ENCODE data around the gene DOHH. TPM values are rescaled to one million over a fixed set of nuclear protein-coding genes. Genes with fewer than 3 reads are reported as not detected.
A peak's percentile ranks its signal among the peaks of the same experiment; 100 is the strongest.

Gene DOHH
- total RNA-seq, 1 experiment from 2014 or later = 12.3 TPM

- H3K36me3 ChIP-seq = no peaks in the 10 kb centered on the region
- no peak for DNase-seq
- no peaks in the 10 kb centered on the region for H3K4me1 ChIP-seq
- H3K4me3 ChIP-seq = no peak overlapping the region
- no peak overlapping the region for H3K27ac ChIP-seq
- H3K9me3 ChIP-seq (replicated peaks) = no peaks in the 10 kb centered on the region
- H3K27me3 ChIP-seq = peaks cover 19% of the 10 kb centered on the region
Measured at GRCh38 chr19:3476830-3477229, 23.6 kb downstream of the DOHH start.

DNA sequence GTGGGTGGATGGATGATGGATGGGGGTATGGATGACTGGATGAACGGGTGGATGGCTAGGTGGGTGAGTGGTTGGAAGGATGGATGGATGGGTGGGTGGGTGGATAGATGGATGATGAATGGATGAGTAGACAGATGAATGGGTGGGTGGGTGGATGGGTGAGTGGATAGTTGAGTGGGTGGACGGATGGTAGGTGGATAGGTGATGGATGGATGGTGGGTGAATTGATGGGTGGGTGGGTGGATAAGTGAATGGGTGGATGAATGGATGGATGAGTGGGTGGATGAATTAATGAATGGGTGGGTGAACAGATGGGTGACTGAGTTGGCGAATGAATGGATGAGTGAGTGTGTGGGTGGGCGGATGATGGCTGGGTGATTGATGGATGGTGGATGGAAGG, 25.0 kb downstream of the DOHH start:
- peaks cover 5% of the 10 kb centered on the region for H3K27me3 ChIP-seq
- no peak overlapping the region for H3K27ac ChIP-seq
- no peaks in the 10 kb centered on the region for H3K36me3 ChIP-seq
- H3K4me3 ChIP-seq = no peak overlapping the region
- H3K9me3 ChIP-seq (replicated peaks) = no peaks in the 10 kb centered on the region
- DNase-seq = no peak
- H3K4me1 ChIP-seq = no peaks in the 10 kb centered on the region

DNA sequence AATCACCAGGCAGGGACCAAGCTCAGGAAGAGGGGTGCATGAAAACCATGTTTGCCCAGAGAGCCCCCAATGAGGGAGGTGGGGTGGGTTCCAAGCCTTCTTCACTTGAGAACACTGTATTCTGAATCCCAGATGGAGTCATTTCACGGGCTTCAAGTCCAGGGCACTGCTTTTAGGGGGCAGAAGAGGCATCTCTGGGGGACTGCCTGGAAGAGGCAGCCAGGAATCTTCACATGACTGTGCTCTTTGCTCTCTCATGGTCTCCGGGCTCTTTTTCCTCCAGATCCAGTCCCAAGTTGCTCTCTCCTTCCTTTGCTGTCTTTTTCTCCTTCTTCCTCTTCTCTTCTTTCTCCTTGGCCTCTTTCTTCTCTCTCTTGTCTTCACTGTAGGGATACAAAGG, 25.9 kb downstream of the DOHH start:
- Histone ChIP-seq H3K27me3 (no peaks in the 10 kb centered on the region), H3K27ac (no peak overlapping the region), H3K4me3 (no peak overlapping the region), H3K36me3 (no peaks in the 10 kb centered on the region), H3K9me3 (replicated peaks) (no peaks in the 10 kb centered on the region), H3K4me1 (no peaks in the 10 kb centered on the region)
- DNase-seq = no peak

- no peak for DNase-seq
- H3K4me3 ChIP-seq = no peak overlapping the region
- no peaks in the 10 kb centered on the region for H3K36me3 ChIP-seq
- no peaks in the 10 kb centered on the region for H3K9me3 ChIP-seq (replicated peaks)
- H3K27me3 ChIP-seq = no peaks in the 10 kb centered on the region
- no peaks in the 10 kb centered on the region for H3K4me1 ChIP-seq
- H3K27ac ChIP-seq = no peak overlapping the region
Measured at GRCh38 chr19:3474010-3474409, 26.5 kb downstream of the DOHH start.

DNA sequence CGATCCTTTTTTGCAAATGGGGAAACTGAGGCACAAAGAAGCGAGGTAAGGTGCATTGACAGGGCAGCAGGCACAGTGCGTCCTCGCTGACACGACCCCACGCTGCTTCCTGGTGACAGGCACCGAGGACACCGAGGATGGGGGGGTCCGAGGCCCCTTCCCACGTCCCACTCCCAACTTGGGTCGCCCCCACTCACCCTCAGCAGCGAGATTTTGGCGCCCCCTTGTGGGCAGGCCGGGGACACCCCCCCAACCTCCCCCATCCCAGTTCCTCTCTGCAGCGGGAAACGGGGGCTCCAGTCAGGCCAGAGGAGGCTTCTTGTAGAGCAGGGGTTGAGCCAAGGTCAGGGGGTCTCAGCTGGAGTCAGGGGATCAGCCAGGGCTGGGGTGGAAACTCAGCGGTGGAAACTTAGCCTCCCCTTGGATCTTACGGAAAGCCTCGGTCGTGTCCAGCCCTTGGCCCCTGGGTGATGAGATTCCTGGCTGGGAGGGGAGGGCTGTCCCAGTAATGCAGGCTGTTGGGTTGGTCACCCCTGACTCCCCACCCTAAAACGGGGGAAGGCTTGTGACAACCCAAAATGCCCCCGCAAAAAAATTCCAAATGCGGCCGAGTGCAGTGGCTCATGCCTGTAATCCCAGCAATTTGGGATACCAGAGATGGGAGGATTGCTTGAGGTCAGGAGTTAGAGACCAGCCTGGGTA, 28.4 kb downstream of the DOHH start:
- Histone ChIP-seq H3K27me3 (no peaks in the 10 kb centered on the region), H3K4me3 (no peak overlapping the region), H3K4me1 (no peaks in the 10 kb centered on the region), H3K36me3 (no peaks in the 10 kb centered on the region), H3K9me3 (replicated peaks) (no peaks in the 10 kb centered on the region), H3K27ac (no peak overlapping the region)
- DNase-seq = peak; percentile 38 to 57

DNA sequence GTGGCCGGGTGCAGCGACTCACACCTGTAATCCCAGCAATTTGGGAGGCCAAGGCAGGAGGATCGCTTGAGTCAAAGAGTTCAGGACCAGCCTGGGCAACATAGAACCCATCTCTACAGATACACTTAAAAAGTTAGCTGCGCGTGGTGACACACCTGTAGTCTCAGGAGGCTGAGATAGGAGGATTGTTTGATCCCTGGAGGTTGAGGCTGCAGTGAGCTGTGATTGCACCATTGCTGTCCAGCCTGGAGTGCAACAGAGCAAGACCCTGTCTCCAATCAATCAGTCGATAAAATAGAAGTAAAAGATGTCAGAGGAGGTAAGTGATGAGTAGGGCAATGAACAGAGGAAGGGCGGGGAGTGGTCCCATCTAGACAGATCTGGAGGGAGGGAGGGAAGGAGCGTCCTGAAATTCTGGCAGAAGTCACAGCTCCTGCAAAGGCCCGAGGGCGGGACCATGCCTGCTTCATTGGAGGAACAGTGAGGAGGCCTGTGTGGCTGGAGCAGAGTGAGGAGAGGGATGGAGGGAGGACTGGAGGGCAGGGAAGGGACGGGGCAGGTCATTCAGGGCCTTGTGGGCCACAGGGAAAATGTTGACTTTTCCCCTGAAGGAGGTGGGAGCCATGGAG, 29.9 kb downstream of the DOHH start:
- H3K36me3 ChIP-seq = no peaks in the 10 kb centered on the region
- H3K4me1 ChIP-seq = no peaks in the 10 kb centered on the region
- no peaks in the 10 kb centered on the region for H3K9me3 ChIP-seq (replicated peaks)
- no peaks in the 10 kb centered on the region for H3K27me3 ChIP-seq
- H3K27ac ChIP-seq = no peak overlapping the region
- no peak overlapping the region for H3K4me3 ChIP-seq
- DNase-seq = no peak

- no peak overlapping the region for H3K4me3 ChIP-seq
- no peaks in the 10 kb centered on the region for H3K9me3 ChIP-seq (replicated peaks)
- no peaks in the 10 kb centered on the region for H3K36me3 ChIP-seq
- DNase-seq = no peak
- no peaks in the 10 kb centered on the region for H3K27me3 ChIP-seq
- H3K27ac ChIP-seq = no peak overlapping the region
- no peaks in the 10 kb centered on the region for H3K4me1 ChIP-seq
Measured at GRCh38 chr19:3469638-3470499, 30.6 kb downstream of the DOHH start.

GRCh38 chr19:3468211-3468610, 32.3 kb downstream of the DOHH start:
- Histone ChIP-seq H3K27me3 (no peaks in the 10 kb centered on the region), H3K27ac (no peak overlapping the region), H3K9me3 (replicated peaks) (no peaks in the 10 kb centered on the region), H3K4me3 (no peak overlapping the region), H3K36me3 (no peaks in the 10 kb centered on the region), H3K4me1 (no peaks in the 10 kb centered on the region)
- DNase-seq = no peak

GRCh38 chr19:3467437-3468198, 32.9 kb downstream of the DOHH start:
- H3K4me3 ChIP-seq = no peak overlapping the region
- no peak for DNase-seq
- H3K9me3 ChIP-seq (replicated peaks) = no peaks in the 10 kb centered on the region
- no peak overlapping the region for H3K27ac ChIP-seq
- H3K27me3 ChIP-seq = no peaks in the 10 kb centered on the region
- no peaks in the 10 kb centered on the region for H3K4me1 ChIP-seq
- peaks cover 4% of the 10 kb centered on the region; the same call in 1 of the 2 replicates for H3K36me3 ChIP-seq

DNA sequence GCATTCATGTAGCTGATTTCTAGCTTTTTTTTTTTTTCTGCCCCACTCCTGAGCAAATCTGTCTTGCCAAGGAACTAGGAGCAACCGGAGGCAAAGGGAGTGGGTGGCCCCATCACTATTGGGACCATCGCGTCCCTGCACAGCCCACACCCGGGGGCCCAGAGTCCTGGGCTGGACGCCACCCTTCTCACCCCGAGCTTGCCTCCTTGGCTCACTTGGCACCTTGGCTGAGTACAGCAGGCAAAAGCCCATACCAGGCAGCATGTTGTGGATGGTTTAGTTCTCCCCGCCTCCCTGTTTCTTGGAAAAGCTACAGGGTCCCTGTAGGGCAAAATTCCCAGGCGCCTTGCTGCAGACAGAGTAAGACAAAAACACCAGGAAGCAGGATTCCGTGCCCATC, 33.8 kb downstream of the DOHH start:
- H3K9me3 ChIP-seq (replicated peaks) = no peaks in the 10 kb centered on the region
- no peak for DNase-seq
- no peak overlapping the region for H3K27ac ChIP-seq
- H3K27me3 ChIP-seq = no peaks in the 10 kb centered on the region
- H3K36me3 ChIP-seq = peaks cover 7% of the 10 kb centered on the region; the same call in 1 of the 2 replicates
- H3K4me3 ChIP-seq = no peak overlapping the region
- no peaks in the 10 kb centered on the region for H3K4me1 ChIP-seq

- Histone ChIP-seq H3K27me3 (no peaks in the 10 kb centered on the region), H3K36me3 (peaks cover 10% of the 10 kb centered on the region), H3K27ac (no peak overlapping the region), H3K4me1 (no peaks in the 10 kb centered on the region), H3K9me3 (replicated peaks) (no peaks in the 10 kb centered on the region), H3K4me3 (no peak overlapping the region)
- no peak for DNase-seq
Measured at GRCh38 chr19:3465552-3465951, 34.9 kb downstream of the DOHH start.

DNA sequence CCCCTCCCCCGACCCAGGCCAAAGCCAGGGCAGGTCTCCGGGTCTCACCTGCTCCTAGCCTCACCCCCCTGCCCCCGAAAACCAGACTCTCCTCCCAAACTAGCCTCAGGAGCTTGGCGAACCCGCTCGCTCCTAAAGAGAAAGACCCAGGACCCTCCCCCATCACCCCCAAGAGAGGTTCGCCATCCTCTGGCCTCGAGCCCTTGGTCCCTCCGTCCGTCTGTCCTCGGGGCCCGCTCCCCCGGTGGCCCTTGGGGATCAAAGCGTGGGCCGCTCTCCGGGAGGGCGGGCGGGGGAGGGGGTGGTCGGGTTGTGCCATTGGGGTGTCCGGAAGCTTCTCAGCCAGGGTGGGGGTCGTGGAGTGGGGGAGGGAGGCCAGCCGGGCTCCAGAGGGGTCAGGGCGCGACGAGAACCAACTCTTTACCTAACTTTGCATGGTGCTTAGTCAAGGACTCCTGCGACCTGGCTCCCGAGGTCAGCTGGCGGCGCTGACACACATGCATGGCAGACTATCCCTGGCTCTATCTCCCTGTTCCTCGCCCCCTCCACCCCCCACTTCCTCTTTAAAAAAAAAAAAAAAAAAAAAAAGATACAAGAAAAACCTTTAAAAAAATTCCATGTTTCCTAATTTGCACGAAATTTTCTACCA, 35.8 kb downstream of the DOHH start:
- H3K9me3 ChIP-seq (replicated peaks) = no peaks in the 10 kb centered on the region
- no peak for DNase-seq

GRCh38 chr19:3463714-3464586, 36.5 kb downstream of the DOHH start:
- Histone ChIP-seq H3K4me3 (no peak overlapping the region), H3K36me3 (peaks cover 14% of the 10 kb centered on the region), H3K27me3 (no peaks in the 10 kb centered on the region), H3K27ac (no peak overlapping the region), H3K4me1 (no peaks in the 10 kb centered on the region), H3K9me3 (replicated peaks) (no peaks in the 10 kb centered on the region)
- no peak for DNase-seq

More for the DNA sequence above, 35.8 kb downstream of the DOHH start:
- peaks cover 14% of the 10 kb centered on the region for H3K36me3 ChIP-seq
- no peaks in the 10 kb centered on the region for H3K27me3 ChIP-seq
- no peak overlapping the region for H3K4me3 ChIP-seq
- no peaks in the 10 kb centered on the region for H3K4me1 ChIP-seq
- no peak overlapping the region for H3K27ac ChIP-seq

Data from SJCRH30 (cell line).